H1 (cell line): ENCODE data around the gene WIPI1. TPM values are rescaled to one million over a fixed set of nuclear protein-coding genes. Genes with fewer than 3 reads are reported as not detected.

Experiments
- CTCF ChIA-PET: fragments of 300-600 bp; sonication (Branson Sonifier 250); formaldehyde crosslinking; loops from one replicate; lab custom pipeline; 2021; ENCODE audit not compliant: partially characterized antibody; lab: Charles Lee
- POLR2A ChIA-PET: fragments of 300-600 bp; sonication (Branson Sonifier 250); formaldehyde crosslinking; loops from one replicate; lab custom pipeline; 2021; ENCODE audit warnings: inconsistent platforms; ENCODE audit not compliant: partially characterized antibody; lab: Charles Lee
- DNase-seq, 2 experiments: peaks; one replicate each; pipeline versions ENCODE4 v3.0.0 to v3.0.0-alpha.2; 2010 to 2022; ENCODE audit warnings: low spot score in 2 of 2, low read depth in 1 of 2, mixed read lengths in 1 of 2
- FAIRE-seq: peaks from 2 replicates; lab custom pipeline; 2011; peaks lifted over from hg19 to GRCh38; lab: Jason Lieb, UNC
- H2AFZ ChIP-seq: 2 replicates; pipeline ENCODE4 v1.8.1; 2012; ENCODE audit warnings: low read length, inconsistent platforms
- H2AK5ac ChIP-seq: 2 replicates; pipeline ENCODE4 v1.6.1; 2013; ENCODE audit warnings: low read depth, low read length
- H2BK120ac ChIP-seq: replicated peaks from 2 replicates; pipeline ENCODE3; 2013; ENCODE audit warnings: low read depth, low read length, inconsistent platforms
- H2BK12ac ChIP-seq: 2 replicates; pipeline ENCODE4 v1.6.1; 2013; ENCODE audit warnings: low read depth, low read length
- H2BK15ac ChIP-seq: 2 replicates; pipeline ENCODE4 v1.6.1; 2013; ENCODE audit warnings: low read length
- H2BK20ac ChIP-seq: 2 replicates; pipeline ENCODE4 v1.6.1; 2013; ENCODE audit warnings: low read length
- H2BK5ac ChIP-seq: 2 replicates; pipeline ENCODE4 v1.6.1; 2013; ENCODE audit warnings: low read depth, low read length
- H3K14ac ChIP-seq: 2 replicates; pipeline ENCODE4 v1.6.1; 2013; ENCODE audit warnings: inconsistent platforms; ENCODE audit not compliant: insufficient read length
- H3K18ac ChIP-seq: 2 replicates; pipeline ENCODE4 v1.6.1; 2013; ENCODE audit warnings: low read length; ENCODE audit errors: extremely low read depth
- H3K23ac ChIP-seq: 2 replicates; pipeline ENCODE4 v1.6.1; 2013; ENCODE audit warnings: inconsistent platforms; ENCODE audit not compliant: insufficient read length
- H3K23me2 ChIP-seq: 2 replicates; pipeline ENCODE4 v1.6.1; 2013; ENCODE audit warnings: low read depth, low read length
- H3K27ac ChIP-seq: 2 replicates; pipeline ENCODE4 v1.6.1; 2011; ENCODE audit warnings: low read depth, low read length, inconsistent platforms
- H3K27me3 ChIP-seq, 4 experiments: replicated peaks in 1 of 4; 1 replicate in 1 of 4; 2 replicates in 3 of 4; pipeline versions ENCODE4 v1.6.1 to v1.8.1; 2011 to 2013; ENCODE audit warnings: low read length in 3 of 4, mild to moderate bottlenecking in 3 of 4, inconsistent platforms in 2 of 4, mixed read lengths in 2 of 4, moderate library complexity in 1 of 4; ENCODE audit not compliant: control insufficient read depth in 3 of 4, insufficient read depth in 3 of 4; ENCODE audit errors: extremely low read depth in 1 of 4
- H3K36me3 ChIP-seq, 4 experiments: 2 replicates each; pipeline versions ENCODE4 v1.6.1 to v1.8.1; 2011 to 2013; ENCODE audit warnings: mild to moderate bottlenecking in 4 of 4, low read length in 3 of 4, moderate library complexity in 2 of 4, control low read depth in 1 of 4, inconsistent platforms in 1 of 4; ENCODE audit not compliant: insufficient read depth in 4 of 4, control insufficient read depth in 2 of 4
- H3K4ac ChIP-seq: replicated peaks from 2 replicates; pipeline ENCODE3; 2013; ENCODE audit warnings: low read length, low read depth, mixed read lengths, inconsistent platforms; ENCODE audit not compliant: insufficient read length
- H3K4me1 ChIP-seq, 4 experiments: replicated peaks in 1 of 4; 1 replicate in 1 of 4; 2 replicates in 3 of 4; pipeline versions ENCODE4 v1.6.1 to v1.8.1; 2011 to 2013; ENCODE audit warnings: low read length in 3 of 4, inconsistent platforms in 2 of 4, mixed read lengths in 1 of 4; ENCODE audit not compliant: insufficient read depth in 4 of 4, control insufficient read depth in 3 of 4
- H3K4me2 ChIP-seq, 2 experiments: 2 replicates each; pipeline versions ENCODE4 v1.6.1 to v1.8.1; 2011 to 2013; ENCODE audit warnings: low read depth in 2 of 2, low read length in 2 of 2, control low read depth in 1 of 2, inconsistent platforms in 1 of 2, mild to moderate bottlenecking in 1 of 2; ENCODE audit not compliant: insufficient read depth in 1 of 2
- H3K4me3 ChIP-seq, 4 experiments: fragments of 200-600, 300-600 bp in 1 of 4; sonication (generic), shearing (Covaris generic), sonication (Bioruptor Twin) in 1 of 4; 2 replicates each; pipeline versions ENCODE4 v1.5.1 to v1.8.1; 2011 to 2016; ENCODE audit warnings: low read length in 4 of 4, low read depth in 3 of 4, control low read depth in 2 of 4, inconsistent platforms in 2 of 4, mild to moderate bottlenecking in 2 of 4, mixed read lengths in 1 of 4, moderate library complexity in 1 of 4; ENCODE audit not compliant: insufficient read depth in 2 of 4; ENCODE audit errors: extremely low read depth in 1 of 4
- H3K56ac ChIP-seq: replicated peaks from 2 replicates; pipeline ENCODE3; 2013; ENCODE audit warnings: low read depth, mild to moderate bottlenecking, mixed read lengths, low read length, inconsistent platforms; ENCODE audit not compliant: insufficient read length
- H3K79me1 ChIP-seq: 2 replicates; pipeline ENCODE4 v1.6.1; 2013; ENCODE audit warnings: low read depth, low read length, control low read depth
- H3K79me2 ChIP-seq, 2 experiments: 2 replicates each; pipeline versions ENCODE4 v1.6.1 to v1.8.1; 2012 to 2013; ENCODE audit warnings: low read length in 2 of 2, mild to moderate bottlenecking in 2 of 2, inconsistent platforms in 1 of 2; ENCODE audit not compliant: insufficient read depth in 2 of 2, control insufficient read depth in 1 of 2
- H3K9ac ChIP-seq, 4 experiments: replicated peaks in 1 of 4; 1 replicate in 1 of 4; 2 replicates in 3 of 4; pipeline versions ENCODE4 v1.6.1 to v1.8.1; 2011 to 2013; ENCODE audit warnings: low read depth in 3 of 4, low read length in 3 of 4, control low read depth in 2 of 4, mild to moderate bottlenecking in 2 of 4, moderate library complexity in 2 of 4, inconsistent platforms in 1 of 4; ENCODE audit errors: extremely low read depth in 1 of 4
- H3K9me3 ChIP-seq, 2 experiments: 2 replicates each; pipeline versions ENCODE4 v1.6.1 to v1.8.1; 2012 to 2013; ENCODE audit warnings: mild to moderate bottlenecking in 2 of 2, moderate library complexity in 2 of 2, control low read depth in 1 of 2, inconsistent platforms in 1 of 2, low read depth in 1 of 2, low read length in 1 of 2, mixed read lengths in 1 of 2; ENCODE audit not compliant: insufficient read depth in 2 of 2
- H4K20me1 ChIP-seq, 2 experiments: replicated peaks in 1 of 2; 2 replicates each; pipeline versions ENCODE3 to v1.8.1; 2011 to 2013; ENCODE audit warnings: inconsistent platforms in 2 of 2, low read length in 2 of 2, mild to moderate bottlenecking in 1 of 2; ENCODE audit not compliant: insufficient read depth in 2 of 2, control insufficient read depth in 1 of 2
- H4K5ac ChIP-seq: 2 replicates; pipeline ENCODE4 v1.6.1; 2013; ENCODE audit warnings: low read length, low read depth, mixed read lengths, inconsistent platforms; ENCODE audit not compliant: insufficient read length
- H4K8ac ChIP-seq: 2 replicates; pipeline ENCODE4 v1.8.0; 2013; ENCODE audit warnings: mild to moderate bottlenecking, moderate library complexity, low read length, inconsistent platforms; ENCODE audit not compliant: insufficient read depth; ENCODE audit errors: extremely low read depth
- H4K91ac ChIP-seq: replicated peaks from 2 replicates; pipeline ENCODE3; 2013; ENCODE audit warnings: low read length, mixed read lengths, inconsistent platforms; ENCODE audit not compliant: insufficient read length
- BACH1 ChIP-seq: IDR thresholded peaks from 2 replicates; pipeline ENCODE4 v1.6.1; 2012; ENCODE audit warnings: low read length, improper control_type of control experiment
- MAFK ChIP-seq: IDR thresholded peaks from 2 replicates; pipeline ENCODE4 v1.6.1; 2012; ENCODE audit warnings: low read depth, mild to moderate bottlenecking, improper control_type of control experiment, low read length
- PHF8 ChIP-seq: fragments of 200-600 bp; sonication (generic); conservative IDR thresholded peaks from 2 replicates; pipeline ENCODE4 v1.7.1; 2012; ENCODE audit warnings: low read depth, mild to moderate bottlenecking, inconsistent platforms, low read length, moderate library complexity
- WGBS, 2 experiments: shearing (Covaris generic) in 1 of 2; methylation state at CpG; one replicate each; pipeline versions ENCODE4 v1.1.6 to v1.1.7; 2013 to 2015; ENCODE audit warnings: low lambda C conversion rate in 2 of 2, mixed read lengths in 2 of 2, inconsistent platforms in 1 of 2, low coverage in 1 of 2, missing lambda C conversion rate in 1 of 2; ENCODE audit not compliant: insufficient replicate concordance in 2 of 2, insufficient coverage in 1 of 2, insufficient read length in 1 of 2; ENCODE audit errors: extremely low coverage in 1 of 2, missing lambda C conversion rate in 1 of 2; 5-methylcytosine and 5-hydroxymethylcytosine counted together
- polyA plus RNA-seq, 7 experiments: library from polyadenylated mRNA; depleted of rRNA in 3 of 7; stranded (reverse) in 5 of 7; unstranded in 2 of 7; fragments of >200 nt in 5 of 7; fragments of 200-250 nt in 2 of 7; gene quantifications; 1 replicate in 5 of 7; 2 replicates in 1 of 7; 4 replicates in 1 of 7; pipeline versions ENCODE4 v1.2.1 to v1.2.3, GENCODE V29; 2011 to 2013; ENCODE audit warnings: missing spikeins in 2 of 7, mixed read lengths in 2 of 7
- total RNA-seq: library from RNA; stranded (reverse); fragmentation: NEBNext Ultra II Directional; extraction: Animal tissue kit (Norgen Biotek cat#: 25700); gene quantifications from 2 replicates; pipeline ENCODE4 v1.2.1, GENCODE V29; 2021

WIPI1 gene
- total and polyA plus RNA-seq, 2 of the 8 experiments (the other 6 are each of a cell fraction or from before 2014, with no cell fraction given), result 16.6 to 17.4 TPM

GRCh38 chr17:68449021-68449739 is 8.1 kb downstream of the WIPI1 start:
- H3K18ac ChIP-seq, result no peak overlapping the region
- no peak overlapping the region for H4K91ac ChIP-seq
- no peaks in the 10 kb centered on the region for H3K23me2 ChIP-seq
- no peak overlapping the region for H2AFZ ChIP-seq
- H3K4me1 ChIP-seq, result no peaks in the 10 kb centered on the region
- no peaks in the 10 kb centered on the region for H3K79me2 ChIP-seq
- no peak overlapping the region for H2AK5ac ChIP-seq
- H2BK12ac ChIP-seq, result no peak overlapping the region
- H3K23ac ChIP-seq, result no peak overlapping the region
- H4K8ac ChIP-seq, result no peak overlapping the region
- no peaks in the 10 kb centered on the region for H3K9me3 ChIP-seq
- H2BK120ac ChIP-seq, result no peak overlapping the region
- no peak overlapping the region for H3K4ac ChIP-seq
- no peak overlapping the region for H4K5ac ChIP-seq
- peaks cover 0 to 6% (median under 1%) of the 10 kb centered on the region in 4 experiments; a peak in 1 of 8 replicates for H3K36me3 ChIP-seq
- DNase-seq (no peak), FAIRE-seq (no peak)
- WGBS, 2 experiments, result 87% methylated on average over 13 of the region's 13 CpGs; no CpG with 5 or more reads in 1 of the 2 experiments
- no peak overlapping the region for H2BK15ac ChIP-seq
- H3K27me3 ChIP-seq, result no peaks in the 10 kb centered on the region
- no peak overlapping the region for H3K56ac ChIP-seq
- ChIA-PET CTCF (interaction anchor here (0.6 to 1.6 kb wide), 4 partner anchors 12 to 51 kb away, joined by 3 to 4 read pairs (median 3); no protein-coding TSS in a partner anchor), POLR2A (no interaction called here)
- no peak overlapping the region for H2BK20ac ChIP-seq
- no peak overlapping the region for H3K4me3 ChIP-seq
- H3K4me2 ChIP-seq, result no peak overlapping the region
- no peak overlapping the region; a peak in 1 of 7 replicates for H3K9ac ChIP-seq
- no peak overlapping the region for H3K27ac ChIP-seq
- H3K79me1 ChIP-seq, result no peaks in the 10 kb centered on the region
- H3K14ac ChIP-seq, result no peak overlapping the region
- H4K20me1 ChIP-seq, result no peaks in the 10 kb centered on the region
- H2BK5ac ChIP-seq, result no peak overlapping the region
- TF ChIP-seq MAFK (no peak), PHF8 (no peak), BACH1 (no peak)
